Kidney glomerular epithelial cell (primary cell): ENCODE results near the gene MLXIPL.
"Not testable (repeated sequence)": the region's sequence is repeated elsewhere in the genome, so short reads cannot be mapped to it uniquely, and the experiment has no call there.

Experiments
- DNase-seq: peaks from one replicate; lab custom pipeline; 2025; lab: John Stamatoyannopoulos, UW

The MLXIPL gene, protein sequence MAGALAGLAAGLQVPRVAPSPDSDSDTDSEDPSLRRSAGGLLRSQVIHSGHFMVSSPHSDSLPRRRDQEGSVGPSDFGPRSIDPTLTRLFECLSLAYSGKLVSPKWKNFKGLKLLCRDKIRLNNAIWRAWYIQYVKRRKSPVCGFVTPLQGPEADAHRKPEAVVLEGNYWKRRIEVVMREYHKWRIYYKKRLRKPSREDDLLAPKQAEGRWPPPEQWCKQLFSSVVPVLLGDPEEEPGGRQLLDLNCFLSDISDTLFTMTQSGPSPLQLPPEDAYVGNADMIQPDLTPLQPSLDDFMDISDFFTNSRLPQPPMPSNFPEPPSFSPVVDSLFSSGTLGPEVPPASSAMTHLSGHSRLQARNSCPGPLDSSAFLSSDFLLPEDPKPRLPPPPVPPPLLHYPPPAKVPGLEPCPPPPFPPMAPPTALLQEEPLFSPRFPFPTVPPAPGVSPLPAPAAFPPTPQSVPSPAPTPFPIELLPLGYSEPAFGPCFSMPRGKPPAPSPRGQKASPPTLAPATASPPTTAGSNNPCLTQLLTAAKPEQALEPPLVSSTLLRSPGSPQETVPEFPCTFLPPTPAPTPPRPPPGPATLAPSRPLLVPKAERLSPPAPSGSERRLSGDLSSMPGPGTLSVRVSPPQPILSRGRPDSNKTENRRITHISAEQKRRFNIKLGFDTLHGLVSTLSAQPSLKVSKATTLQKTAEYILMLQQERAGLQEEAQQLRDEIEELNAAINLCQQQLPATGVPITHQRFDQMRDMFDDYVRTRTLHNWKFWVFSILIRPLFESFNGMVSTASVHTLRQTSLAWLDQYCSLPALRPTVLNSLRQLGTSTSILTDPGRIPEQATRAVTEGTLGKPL

DNA sequence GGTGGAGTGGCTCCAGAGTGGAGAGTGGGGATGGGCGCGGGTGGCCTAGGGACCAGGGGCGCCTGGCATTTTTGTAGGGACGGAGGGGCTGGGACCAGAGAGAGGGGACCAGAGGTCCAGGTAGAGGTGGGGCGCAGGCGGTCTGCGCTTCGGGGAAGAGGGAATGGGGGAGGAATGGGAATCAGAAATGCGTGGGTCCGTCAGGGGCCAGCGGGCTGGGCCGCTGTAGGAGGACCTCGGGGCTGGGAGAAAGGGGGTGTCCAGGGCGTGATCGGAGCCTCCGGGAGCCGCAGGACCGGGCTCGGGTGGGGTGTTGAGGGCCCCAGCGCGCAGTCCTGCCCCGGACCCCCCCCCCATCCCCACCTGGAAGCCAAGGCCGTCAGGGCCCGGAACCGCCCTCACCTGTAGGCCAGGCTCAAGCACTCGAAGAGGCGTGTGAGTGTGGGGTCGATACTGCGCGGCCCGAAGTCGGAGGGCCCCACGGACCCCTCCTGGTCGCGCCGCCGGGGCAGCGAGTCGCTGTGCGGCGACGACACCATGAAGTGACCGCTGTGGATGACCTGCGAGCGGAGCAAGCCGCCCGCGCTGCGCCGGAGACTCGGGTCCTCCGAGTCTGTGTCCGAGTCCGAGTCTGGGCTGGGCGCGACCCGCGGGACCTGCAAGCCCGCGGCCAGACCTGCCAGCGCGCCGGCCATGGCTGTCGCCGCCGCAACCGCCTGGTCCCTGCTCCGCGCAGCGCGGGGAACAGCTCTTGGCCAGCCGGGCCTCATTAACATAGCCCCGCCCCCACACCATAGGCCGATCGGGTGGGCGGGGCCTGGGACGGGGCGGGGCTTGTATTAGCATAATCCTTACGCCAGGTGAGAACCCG lies at the start of gene MLXIPL:
TSS of gene MLXIPL (minus strand) at position 725 of the 871 bp plus-strand sequence. CDS start at position 695, 30 bp downstream.
- no peak for DNase-seq

DNA sequence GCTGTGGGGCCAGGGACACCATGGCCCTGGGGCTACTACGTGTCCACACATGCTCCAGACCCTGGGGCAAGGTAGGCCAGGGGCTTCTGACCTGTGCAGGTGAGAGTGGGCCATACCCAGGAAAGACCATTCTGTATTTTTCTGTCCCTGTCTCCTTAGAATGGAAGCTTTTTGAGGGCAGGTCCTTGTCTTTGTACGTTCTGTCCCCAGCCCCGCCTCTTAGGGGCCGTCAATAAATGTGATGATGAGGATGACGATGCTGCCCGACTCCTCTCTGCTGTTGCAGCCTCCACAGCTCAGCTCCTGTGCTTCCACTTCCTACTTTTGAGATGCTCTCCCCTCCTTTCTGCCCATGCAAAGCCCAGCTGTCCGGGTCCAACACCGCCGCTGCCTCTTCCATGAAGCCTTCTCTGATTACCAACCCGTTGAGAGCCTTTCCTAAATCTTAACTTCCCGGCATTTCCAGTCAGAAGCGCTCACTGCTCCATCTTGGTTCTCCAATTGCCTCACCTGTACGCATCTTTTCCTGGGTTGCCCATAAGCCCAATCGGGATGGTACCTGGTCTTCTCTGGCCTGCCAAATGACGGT lies 47.6 kb upstream of the MLXIPL start:
- no peak for DNase-seq

DNA sequence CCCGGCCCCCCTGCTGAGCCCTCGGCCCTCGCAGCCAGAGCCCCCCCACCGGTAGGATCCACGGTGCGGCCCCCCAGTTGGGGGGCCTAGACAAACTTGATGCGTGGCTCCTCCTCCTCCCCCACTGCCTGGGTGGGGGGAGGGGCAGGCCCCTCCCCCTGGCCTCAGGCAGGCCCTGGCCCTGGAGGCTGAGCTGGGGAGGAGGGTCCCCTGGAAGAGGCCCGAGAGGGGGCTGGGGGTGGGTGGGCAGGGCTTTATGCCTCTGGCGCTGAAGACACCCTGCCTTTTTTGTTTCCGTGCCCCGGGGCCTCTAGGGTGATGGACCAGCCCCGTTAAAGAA lies 47.0 kb upstream of the MLXIPL start:
- no peak for DNase-seq

DNA sequence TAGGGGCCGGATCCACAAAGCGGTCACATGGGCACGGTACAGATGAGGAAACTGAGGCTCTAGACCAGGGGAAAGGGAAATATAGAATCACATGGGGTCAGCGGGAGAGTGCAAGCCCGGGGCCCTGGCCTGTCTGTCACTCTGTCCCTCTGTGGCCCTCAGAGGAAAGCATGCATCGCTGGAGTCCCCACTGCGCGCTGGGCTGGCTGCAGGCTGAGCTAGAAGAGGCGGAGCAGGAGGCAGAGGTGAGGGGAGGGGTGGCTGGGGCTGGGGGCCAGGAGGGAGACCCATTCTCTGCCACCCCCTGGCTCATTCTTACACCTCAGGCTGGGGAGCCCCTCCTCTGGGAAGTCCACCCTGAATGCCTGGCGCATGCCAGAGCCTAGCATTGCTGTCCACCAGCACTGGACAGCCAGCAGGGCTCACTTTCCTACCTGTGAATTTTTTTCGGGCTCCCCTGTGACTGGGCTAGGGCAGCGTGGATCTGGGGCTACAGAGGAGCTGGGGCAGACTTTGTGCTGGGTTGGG lies 45.6 kb upstream of the MLXIPL start:
- no peak for DNase-seq

DNA sequence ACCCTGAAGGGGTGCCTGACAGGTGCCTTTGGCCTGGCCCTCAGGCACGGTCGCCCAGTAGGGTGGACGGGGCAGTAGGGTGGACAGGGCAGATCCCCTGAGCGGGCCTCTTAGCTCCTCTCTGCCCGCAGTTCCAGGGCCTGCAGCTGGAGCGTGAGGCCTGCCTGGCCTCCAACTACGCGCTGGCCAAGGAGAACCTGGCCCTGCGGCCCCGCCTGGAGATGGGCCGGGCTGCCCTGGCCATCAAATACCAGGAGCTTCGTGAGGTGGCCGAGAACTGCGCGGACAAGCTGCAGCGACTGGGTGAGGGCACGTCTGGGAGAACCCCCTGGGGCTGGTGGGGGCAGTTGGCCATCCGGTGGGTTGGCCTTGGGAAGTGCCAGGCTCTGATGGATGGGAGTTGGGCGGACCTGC lies 45.0 kb upstream of the MLXIPL start:
- no peak for DNase-seq

DNA sequence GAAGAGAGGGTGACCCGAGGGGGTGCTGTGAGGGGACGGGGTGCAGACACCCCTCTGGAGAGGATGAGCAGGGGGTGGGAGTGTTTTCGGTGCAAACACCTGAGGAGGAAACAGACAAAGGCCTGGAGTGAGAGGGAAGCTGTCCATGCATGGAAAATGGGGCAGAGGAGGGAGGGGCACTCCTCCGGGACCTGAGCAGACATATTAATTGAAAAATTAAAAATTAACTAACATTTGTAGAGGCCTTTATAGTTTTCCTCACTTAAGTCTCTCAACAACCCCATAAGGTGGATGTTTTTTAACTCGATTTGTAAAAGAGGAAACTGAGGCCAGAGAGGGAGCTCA lies 44.5 kb upstream of the MLXIPL start:
- peak; percentile 27 for DNase-seq

DNA sequence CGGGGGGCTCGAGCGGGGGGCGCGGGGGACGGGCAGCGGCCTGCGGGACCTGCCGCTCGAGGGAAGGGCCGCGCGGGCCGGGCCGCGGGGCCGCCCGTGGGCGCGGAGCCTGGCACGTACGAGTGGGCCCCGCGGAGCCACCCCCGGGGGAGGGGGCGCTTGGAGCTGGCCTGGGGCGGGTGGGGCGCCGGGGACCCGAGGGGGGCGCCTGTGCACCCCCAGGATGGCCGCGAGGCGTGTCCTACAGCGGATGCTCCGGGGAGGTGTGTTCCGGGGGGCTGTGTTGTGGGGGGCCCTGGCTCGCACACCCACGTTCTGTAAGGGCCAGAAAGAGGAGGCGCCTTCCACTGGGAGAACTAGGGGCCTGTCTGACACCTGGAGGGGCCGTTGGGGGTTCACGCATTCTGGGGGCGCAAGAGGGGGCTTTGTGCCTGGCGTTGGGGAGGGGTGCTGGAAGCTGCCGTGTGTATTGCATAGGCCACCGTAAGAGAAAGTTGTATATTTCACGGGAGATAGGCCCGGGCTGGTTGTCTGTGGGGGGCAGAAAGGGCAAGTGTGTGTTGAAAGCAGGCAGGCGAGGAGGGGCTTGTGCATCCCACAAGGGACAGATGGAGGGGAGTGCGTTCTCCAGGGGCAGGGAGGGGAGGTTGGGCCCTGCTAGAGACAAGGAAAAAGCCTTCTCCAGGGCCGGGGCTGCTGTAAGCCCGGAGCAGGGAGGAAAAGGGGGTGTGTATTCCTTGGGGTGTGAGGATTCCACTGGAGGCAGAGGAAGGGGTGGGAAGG lies 44.0 kb upstream of the MLXIPL start:
- DNase-seq, result no peak

DNA sequence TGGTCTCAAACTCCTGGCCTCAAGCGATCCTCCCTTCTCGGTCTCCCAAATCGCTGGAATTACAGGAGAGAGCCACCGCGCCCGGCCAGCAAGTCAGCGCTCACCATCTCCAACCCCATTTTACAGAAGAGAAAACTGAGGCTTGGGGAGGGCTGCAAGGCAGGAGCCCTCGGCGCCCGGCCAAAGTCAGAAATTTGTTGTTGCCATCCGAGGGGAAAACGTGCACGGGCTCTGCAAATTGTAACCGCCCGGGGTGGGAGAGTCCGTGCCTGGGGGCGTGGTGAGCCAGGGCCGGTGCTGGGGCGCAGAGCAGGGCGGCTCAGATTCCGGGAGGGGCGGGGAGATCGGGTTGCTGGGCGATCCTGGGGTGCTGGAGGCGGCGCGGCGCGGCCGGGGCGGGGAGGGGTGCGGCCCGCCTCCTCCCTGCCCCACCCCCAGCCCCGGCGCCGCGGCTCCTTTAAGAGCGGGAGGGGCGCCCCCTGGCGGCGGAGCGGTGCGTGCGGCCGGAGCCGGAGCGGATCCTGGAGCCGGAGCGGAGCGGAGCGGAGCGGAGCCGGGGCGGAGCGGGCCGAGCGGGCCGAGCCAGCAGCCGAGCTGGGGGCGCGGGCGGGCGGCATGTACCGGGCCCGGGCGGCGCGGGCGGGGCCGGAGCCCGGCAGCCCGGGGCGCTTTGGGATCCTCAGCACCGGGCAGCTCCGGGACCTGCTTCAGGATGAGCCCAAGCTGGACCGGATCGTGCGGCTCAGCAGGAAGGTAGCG lies 43.2 kb upstream of the MLXIPL start, which contains the start of gene VPS37D:
TSS of gene VPS37D (plus strand) at position 488 of the 759 bp plus-strand sequence. CDS start at position 616, 128 bp downstream.
- DNase-seq, result peak; percentile 56

DNA sequence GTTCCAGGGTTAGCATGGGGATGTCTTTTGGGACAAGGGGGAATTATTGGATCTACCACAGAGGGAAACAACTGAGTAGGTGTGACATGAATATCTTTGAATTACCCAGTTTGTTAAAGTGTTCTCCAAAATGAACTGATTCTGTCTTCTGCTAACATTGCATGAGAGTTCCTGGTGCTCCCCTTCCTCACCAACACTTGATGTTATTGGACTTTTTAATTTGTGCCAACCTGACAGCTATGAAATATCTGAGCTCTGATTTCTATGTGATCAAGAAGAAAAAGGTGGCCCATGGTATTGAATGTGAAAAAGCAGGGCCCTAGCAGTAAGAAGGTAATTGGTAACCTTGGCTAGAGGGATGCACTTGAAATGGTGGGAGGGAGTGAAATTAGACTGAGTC lies 38.7 kb upstream of the MLXIPL start:
- no peak for DNase-seq

DNA sequence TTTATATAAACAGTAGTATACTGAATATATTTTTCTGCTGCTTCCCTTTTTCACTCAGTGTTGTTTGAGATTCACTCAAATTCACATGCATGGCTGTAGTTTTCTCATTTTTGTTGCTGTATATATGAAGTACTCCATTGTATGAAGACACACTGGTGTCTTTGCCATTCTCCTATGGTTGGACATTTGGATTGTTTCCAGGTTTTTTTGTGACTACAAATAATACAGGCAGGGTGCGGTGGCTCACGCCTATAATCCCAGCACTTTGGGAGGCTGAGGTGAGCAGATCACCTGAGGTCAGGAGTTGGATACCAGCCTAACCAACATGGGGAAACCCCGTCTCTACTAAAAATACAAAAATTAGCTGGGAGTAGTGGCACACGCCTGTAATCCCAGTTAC lies 36.3 kb upstream of the MLXIPL start:
- DNase-seq, result not testable (repeated sequence)

DNA sequence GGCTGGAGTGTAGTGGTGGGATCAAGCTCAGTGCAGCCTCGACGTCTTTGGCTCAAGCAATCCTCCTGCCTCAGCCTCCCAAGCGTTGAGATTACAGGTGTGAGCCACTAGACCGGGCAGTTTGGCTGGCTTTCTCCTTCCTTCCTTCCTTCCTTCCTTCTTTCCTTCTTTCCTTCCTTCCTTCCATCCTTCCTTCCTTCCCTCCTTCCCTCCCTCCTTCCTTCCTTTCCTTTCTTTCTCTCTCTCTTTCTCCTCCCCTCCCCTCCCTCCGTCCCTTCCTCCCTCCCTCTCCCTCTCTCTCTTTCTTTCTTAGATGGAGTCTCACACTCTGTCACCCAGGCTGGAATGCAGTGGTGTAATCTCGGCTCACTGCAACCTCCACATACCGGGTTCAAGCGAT lies 35.7 kb upstream of the MLXIPL start:
- DNase-seq, result no peak

DNA sequence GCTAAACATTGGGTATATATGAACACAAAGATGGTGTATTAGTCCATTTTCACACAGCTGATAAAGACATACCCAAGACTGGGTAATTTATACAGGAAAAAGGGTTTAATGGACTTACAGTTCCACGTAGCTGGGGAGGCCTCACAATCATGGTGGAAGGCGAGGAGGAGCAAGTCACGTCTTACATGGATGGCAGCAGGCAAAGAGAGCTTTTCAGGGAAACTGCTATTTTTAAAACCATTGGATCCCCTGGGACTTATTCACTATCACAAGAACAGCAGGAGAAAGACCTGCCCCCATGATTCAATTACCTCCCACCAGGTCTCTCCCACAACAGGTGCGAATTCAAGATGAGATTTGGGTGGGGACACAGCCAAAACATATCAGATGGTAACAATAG lies 31.0 kb upstream of the MLXIPL start:
- not testable (repeated sequence) for DNase-seq

DNA sequence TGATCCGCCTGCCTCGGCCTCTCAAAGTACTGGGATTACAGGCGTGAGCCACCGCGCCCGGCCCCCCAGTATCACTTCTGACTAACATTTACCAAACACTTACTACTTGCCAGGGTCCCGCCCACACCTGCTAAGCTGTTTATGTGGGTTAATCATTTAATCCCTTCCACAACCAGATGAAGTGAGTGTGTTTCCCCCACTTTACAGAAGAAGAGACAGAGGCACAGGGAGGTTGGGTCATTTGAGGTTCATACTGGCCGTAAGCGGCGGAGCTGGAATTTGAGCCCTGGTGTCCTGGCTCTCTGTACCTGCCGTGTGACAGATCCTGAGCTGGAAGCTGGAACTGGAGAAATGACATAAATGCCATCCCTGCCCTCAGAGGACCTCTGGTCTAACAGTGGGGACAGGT lies 28.2 kb upstream of the MLXIPL start:
- DNase-seq, result no peak

DNA sequence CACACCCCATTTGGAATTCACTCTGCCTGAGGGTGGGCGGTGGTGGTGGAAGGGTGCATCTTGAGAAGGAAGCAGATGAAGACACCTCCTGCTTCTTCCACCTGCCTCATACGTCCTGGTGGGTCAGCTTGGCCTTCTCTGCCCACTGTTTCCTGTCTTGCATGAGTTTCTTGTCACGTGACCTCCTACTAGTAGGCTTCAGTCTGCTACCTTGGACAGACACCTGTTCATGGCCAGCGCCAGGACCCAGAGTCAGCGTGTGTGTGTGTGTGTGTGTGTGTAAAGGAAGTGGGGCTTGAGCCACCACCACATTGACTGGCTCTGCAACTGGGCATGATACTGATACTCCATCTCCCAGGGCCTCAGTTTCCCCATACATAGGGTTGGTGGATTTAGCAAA lies 26.2 kb upstream of the MLXIPL start:
- no peak for DNase-seq

DNA sequence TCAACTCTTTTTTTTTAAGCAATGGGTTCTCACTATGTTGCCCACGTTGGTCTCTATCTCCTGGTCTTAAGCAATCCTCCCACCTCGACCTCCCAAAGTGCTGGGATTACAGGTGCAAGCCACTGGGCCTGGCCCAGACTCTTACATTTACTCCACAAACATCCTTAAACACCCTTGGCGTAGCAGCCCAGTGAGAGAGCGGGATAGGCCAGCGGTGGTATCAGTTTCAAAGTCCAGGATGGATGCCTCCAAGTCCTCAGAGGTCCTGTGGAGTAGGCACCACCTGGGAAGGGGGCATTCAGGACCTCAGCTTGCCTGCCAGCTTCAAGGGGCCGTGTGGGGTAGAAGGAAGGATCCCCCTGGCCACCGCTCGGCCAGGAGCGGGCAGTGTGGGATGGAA lies 25.3 kb upstream of the MLXIPL start:
- no peak for DNase-seq

DNA sequence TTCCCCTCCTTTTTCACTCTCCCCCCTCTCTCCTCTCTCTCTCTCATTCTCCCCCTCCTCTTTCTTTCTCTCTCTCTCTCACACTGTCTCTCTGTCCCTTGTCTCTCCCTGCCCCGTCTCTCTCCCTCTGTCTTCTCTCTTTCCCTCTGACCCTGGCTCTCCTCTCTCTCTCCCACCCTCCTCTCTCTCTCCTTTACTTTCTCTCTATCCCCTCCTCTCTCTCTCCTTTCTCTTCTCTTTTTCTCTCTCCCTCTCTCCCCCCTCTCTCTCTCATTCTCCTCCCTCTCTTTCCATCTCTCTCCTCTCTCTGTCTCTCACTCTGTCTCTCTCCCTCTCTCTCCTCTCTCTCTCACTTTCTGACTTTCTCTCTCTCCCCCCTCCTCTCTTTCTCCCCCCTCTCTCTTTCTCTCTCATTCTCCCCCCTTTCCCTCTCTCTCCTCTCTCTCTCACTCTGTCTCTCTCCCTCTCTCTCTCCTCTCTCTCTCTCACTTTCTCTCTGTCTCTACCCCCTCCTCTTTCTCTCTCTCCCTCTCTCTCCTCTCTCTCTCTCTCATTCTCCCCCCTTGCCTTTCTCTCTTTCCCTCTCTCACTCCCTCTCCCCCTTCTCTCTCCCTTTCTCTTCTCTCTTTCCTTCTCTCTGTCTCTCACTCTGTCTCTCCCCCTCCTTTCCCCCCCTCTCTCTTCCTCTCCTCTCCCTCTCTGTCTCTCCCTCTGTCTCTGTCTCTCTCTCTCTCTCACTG lies 24.4 kb upstream of the MLXIPL start:
- DNase-seq, result no peak

DNA sequence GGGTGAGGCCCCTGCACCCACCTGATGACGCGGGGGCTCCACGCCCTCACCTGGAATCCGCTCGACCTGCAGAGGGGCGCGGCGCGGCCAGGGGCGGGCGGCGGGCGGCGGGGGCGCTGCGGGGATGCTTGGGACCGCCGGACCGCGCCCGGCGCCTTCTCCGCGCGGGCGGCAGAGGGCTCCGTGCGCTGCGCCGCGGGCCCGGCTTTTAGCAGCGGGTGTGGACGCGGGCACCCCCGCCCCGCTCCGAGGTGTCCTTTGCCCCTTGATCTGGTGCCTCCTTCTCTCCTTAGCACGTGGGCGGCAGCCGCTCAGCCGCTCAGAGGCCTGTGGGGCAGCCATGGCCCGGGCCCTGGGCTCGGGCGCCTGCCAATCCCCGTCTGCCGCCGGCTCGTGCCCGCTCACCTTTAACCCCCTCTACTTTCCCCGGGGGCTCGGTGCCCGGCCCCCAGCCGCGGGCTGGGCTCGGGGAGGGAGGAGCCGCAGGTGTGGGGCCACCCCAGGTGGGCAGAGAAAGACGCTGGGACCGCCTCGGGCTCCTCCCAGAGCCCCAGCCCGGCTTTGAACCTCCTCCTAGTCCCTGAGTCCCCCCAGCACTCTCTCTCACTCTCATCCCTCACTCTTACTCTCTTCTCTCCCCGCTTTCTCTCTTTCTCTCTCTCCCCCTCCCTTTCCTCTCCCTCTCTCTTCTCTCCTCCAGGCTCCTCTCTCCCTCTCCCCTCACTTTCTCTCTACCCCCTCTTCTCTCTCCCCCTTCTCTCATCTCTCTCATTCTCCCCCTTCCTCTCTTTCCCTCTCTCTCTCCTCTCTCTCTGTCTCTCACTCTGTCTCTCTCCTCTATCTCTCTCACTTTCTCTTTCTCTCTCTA lies 23.6 kb upstream of the MLXIPL start:
- DNase-seq, result no peak
